HFF-Myc (cell line): ENCODE data around the gene DCAF5.

Experiments used
- DNase-seq: peaks from one replicate; pipeline ENCODE4 v3.0.0-alpha.2; 2011; ENCODE audit warnings: low read depth; ENCODE audit errors: extremely low read depth
- H3K4me3 ChIP-seq: replicated peaks from 2 replicates; pipeline ENCODE4 v1.5.1; 2011; ENCODE audit warnings: low read depth, mild to moderate bottlenecking, control low read depth, low read length
- CTCF ChIP-seq: IDR thresholded peaks from 2 replicates; pipeline ENCODE4 v1.5.1; 2012; ENCODE audit warnings: mild to moderate bottlenecking, low read depth, low read length, control low read depth; ENCODE audit errors: missing control alignments

The DCAF5 gene

GRCh38 chr14:69154779-69155178 lies 1.9 kb upstream of the DCAF5 start:
- no peak for DNase-seq
- no peak overlapping the region for H3K4me3 ChIP-seq
- TF ChIP-seq CTCF: no peak

GRCh38 chr14:69153873-69154270 lies 953 bp upstream of the DCAF5 start:
- TF ChIP-seq CTCF: no peak
- DNase-seq: no peak
- peak overlapping the region; percentile 81 for H3K4me3 ChIP-seq

- DNase-seq: peak; percentile 61
- peak overlapping the region; percentile 81 for H3K4me3 ChIP-seq
- TF ChIP-seq CTCF: no peak
Measured at GRCh38 chr14:69153152-69153872, 393 bp upstream of the DCAF5 start.

GRCh38 chr14:69152181-69152901 lies 578 bp downstream of the DCAF5 start:
- TF ChIP-seq CTCF: no peak
- H3K4me3 ChIP-seq: peak overlapping the region; percentile 81
- DNase-seq: no peak

GRCh38 chr14:69151458-69152180 lies 1.3 kb downstream of the DCAF5 start:
- peak; percentile 32 for TF ChIP-seq CTCF
- no peak for DNase-seq
- peak overlapping the region; percentile 81 for H3K4me3 ChIP-seq

GRCh38 chr14:69149461-69150244 lies 3.3 kb downstream of the DCAF5 start:
- no peak overlapping the region for H3K4me3 ChIP-seq
- DNase-seq: no peak
- TF ChIP-seq CTCF: no peak
